Measurements from ENCODE around the gene RHOV. TPM values are rescaled to one million over a fixed set of nuclear protein-coding genes. Genes with fewer than 3 reads are reported as not detected.

Gene RHOV
- polyA plus RNA-seq, 1 of the 3 experiments (the other 2 are of a cell fraction) = 0.62 TPM

GRCh38 chr15:40911693-40912092 lies 37.7 kb upstream of the RHOV start (continued):
- TF ChIP-seq REST (IDR thresholded peaks at IDR 0.05; ENCODE audit: low read depth, low read length) (no peak), RAD21 (IDR thresholded peaks at IDR 0.05; ENCODE audit: low read length) (no peak), TCF12 (IDR thresholded peaks at IDR 0.05) (no peak), GABPA (IDR thresholded peaks at IDR 0.05; ENCODE audit: low read depth) (no peak), TAF1 (IDR thresholded peaks at IDR 0.05; ENCODE audit: borderline replicate concordance, low read depth, low read length) (no peak), FOXM1 (IDR thresholded peaks at IDR 0.05; ENCODE audit: low read depth) (no peak), USF2 (IDR thresholded peaks at IDR 0.05; ENCODE audit: borderline replicate concordance, low read depth, low read length) (no peak), RXRA (IDR thresholded peaks at IDR 0.05; ENCODE audit: borderline replicate concordance, low read depth) (no peak), MXI1 (IDR thresholded peaks at IDR 0.05; ENCODE audit: low read depth, low read length) (no peak), ELF1 (IDR thresholded peaks at IDR 0.05) (no peak)
- TF ChIP-seq, protein P1, sequence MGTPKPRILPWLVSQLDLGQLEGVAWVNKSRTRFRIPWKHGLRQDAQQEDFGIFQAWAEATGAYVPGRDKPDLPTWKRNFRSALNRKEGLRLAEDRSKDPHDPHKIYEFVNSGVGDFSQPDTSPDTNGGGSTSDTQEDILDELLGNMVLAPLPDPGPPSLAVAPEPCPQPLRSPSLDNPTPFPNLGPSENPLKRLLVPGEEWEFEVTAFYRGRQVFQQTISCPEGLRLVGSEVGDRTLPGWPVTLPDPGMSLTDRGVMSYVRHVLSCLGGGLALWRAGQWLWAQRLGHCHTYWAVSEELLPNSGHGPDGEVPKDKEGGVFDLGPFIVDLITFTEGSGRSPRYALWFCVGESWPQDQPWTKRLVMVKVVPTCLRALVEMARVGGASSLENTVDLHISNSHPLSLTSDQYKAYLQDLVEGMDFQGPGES (IDR thresholded peaks at IDR 0.05; ENCODE audit: low read depth, low read length) = no peak

- Histone ChIP-seq H3K79me2 (ENCODE audit: insufficient read depth) (no peaks in the 10 kb centered on the region), H4K20me1 (ENCODE audit: insufficient read depth) (no peaks in the 10 kb centered on the region), H3K4me1 (ENCODE audit: control insufficient read depth in 1 of 2, insufficient read depth in 2 of 2, low read depth in 1 of 2, low read length in 1 of 2) (peaks cover 12 to 39% of the 10 kb centered on the region in 2 experiments; a peak in 3 of 4 replicates), H3K4me3 (ENCODE audit: low read depth in 2 of 2, low read length in 1 of 2) (no peak overlapping the region), H3K36me3 (replicated peaks in 1 of 2; ENCODE audit: control insufficient read depth in 1 of 2, insufficient read depth in 2 of 2, low read length in 1 of 2) (no peaks in the 10 kb centered on the region), H3K27me3 (ENCODE audit: insufficient read depth) (no peaks in the 10 kb centered on the region), H3K9me3 (no peaks in the 10 kb centered on the region), H3K9me2 (no peaks in the 10 kb centered on the region), H3K4me2 (no peak overlapping the region), H3F3A (replicated peaks; ENCODE audit: insufficient read depth) (peaks cover 17% of the 10 kb centered on the region), H2AFZ (ENCODE audit: low read depth) (no peak overlapping the region), H3K9ac (no peak overlapping the region), H3K27ac (ENCODE audit: low read depth in 2 of 2, low read length in 1 of 2) (no peak overlapping the region)
- ChIA-PET CTCF (interaction anchor here (0.6 to 23.8 kb wide), 5 partner anchors 15 to 303 kb away, joined by 3 to 675 read pairs (median 116); partner anchors contain the start of genes CHAC1, DLL4 and VPS18), POLR2A (interaction anchor here (0.6 to 1.2 kb wide), 4 partner anchors 17 to 764 kb away, joined by 3 to 4 read pairs (median 3); partner anchors contain the start of genes CHAC1 and VPS18)
- 77% methylated on average over 7 of the region's 7 CpGs for WGBS (ENCODE audit: low lambda C conversion rate)
- TF ChIP-seq TEAD4 (IDR thresholded peaks at IDR 0.05; ENCODE audit: borderline replicate concordance, insufficient read depth) (no peak), YY1 (IDR thresholded peaks at IDR 0.05; ENCODE audit: low read depth) (no peak), EZH2phosphoT487 (IDR thresholded peaks at IDR 0.05; ENCODE audit: borderline replicate concordance, low read depth) (no peak), NFIC (IDR thresholded peaks at IDR 0.05; ENCODE audit: borderline replicate concordance) (no peak), RFX5 (IDR thresholded peaks at IDR 0.05; ENCODE audit: low read length) (no peak), ZBTB33 (IDR thresholded peaks at IDR 0.05; ENCODE audit: borderline replicate concordance, low read depth) (no peak), RAD21 (IDR thresholded peaks at IDR 0.05; ENCODE audit: low read length) (no peak), RCOR1 (IDR thresholded peaks at IDR 0.05; ENCODE audit: low read length) (no peak), FOSL2 (IDR thresholded peaks at IDR 0.05; ENCODE audit: borderline replicate concordance, low read depth) (no peak), MEF2A (IDR thresholded peaks at IDR 0.05; ENCODE audit: borderline replicate concordance, low read depth) (no peak), JUND (IDR thresholded peaks at IDR 0.05) (no peak), POLR2AphosphoS5 (IDR thresholded peaks at IDR 0.05; ENCODE audit: low read depth, low read length) (no peak)
- peak; percentile 62 for DNase-seq
Measured at GRCh38 chr15:40911141-40911540, 37.1 kb upstream of the RHOV start.

Measured in SK-N-SH (cell line).